DND-41 (cell line): ENCODE results near the gene NDUFS6.

Experiments used
- ATAC-seq: fragments of 200-7000 bp; cut with Tn5 transposase; 3 replicates; pipeline ENCODE4 v1.9.1; 2021; ENCODE audit warnings: low read depth; ENCODE audit not compliant: insufficient read depth
- DNase-seq: peaks from one replicate; pipeline ENCODE4 v3.0.0-alpha.2; 2020
- H2AFZ ChIP-seq: 2 replicates; pipeline ENCODE4 v1.6.0; 2012; ENCODE audit warnings: low read depth, low read length
- H3K27ac ChIP-seq: 2 replicates; pipeline ENCODE4 v1.5.1; 2012; ENCODE audit warnings: low read length, inconsistent platforms
- H3K27me3 ChIP-seq: fragments of 200-600 bp; sonication (generic); 2 replicates; pipeline ENCODE4 v1.6.0; 2012; ENCODE audit warnings: low read length, mild to moderate bottlenecking, inconsistent platforms; ENCODE audit not compliant: insufficient read depth, poor library complexity
- H3K36me3 ChIP-seq: 2 replicates; pipeline ENCODE4 v1.5.1; 2012; ENCODE audit warnings: low read length, inconsistent platforms; ENCODE audit not compliant: insufficient read depth
- H3K4me1 ChIP-seq: 2 replicates; pipeline ENCODE4 v1.5.1; 2012; ENCODE audit warnings: mild to moderate bottlenecking, low read length; ENCODE audit not compliant: insufficient read depth
- H3K4me2 ChIP-seq: 2 replicates; pipeline ENCODE4 v1.6.0; 2012; ENCODE audit warnings: mild to moderate bottlenecking, moderate library complexity, low read length, inconsistent platforms; ENCODE audit not compliant: insufficient read depth
- H3K4me3 ChIP-seq, 2 experiments: fragments of 200-600 bp in 1 of 2; shearing (Covaris generic) in 1 of 2; 2 replicates each; pipeline ENCODE4 v1.5.1; 2012 to 2016; ENCODE audit warnings: inconsistent platforms in 2 of 2, low read length in 2 of 2, mild to moderate bottlenecking in 2 of 2, low read depth in 1 of 2, moderate library complexity in 1 of 2
- H3K79me2 ChIP-seq: 2 replicates; pipeline ENCODE4 v1.6.0; 2012; ENCODE audit warnings: low read length, inconsistent platforms; ENCODE audit not compliant: insufficient read depth
- H3K9ac ChIP-seq: 2 replicates; pipeline ENCODE4 v1.6.0; 2012; ENCODE audit warnings: low read depth, mild to moderate bottlenecking, inconsistent platforms, low read length, moderate library complexity
- H3K9me3 ChIP-seq: 2 replicates; pipeline ENCODE4 v1.5.1; 2012; ENCODE audit warnings: low read length, moderate library complexity, mild to moderate bottlenecking, inconsistent platforms; ENCODE audit not compliant: insufficient read depth, severe bottlenecking
- H4K20me1 ChIP-seq: 2 replicates; pipeline ENCODE4 v1.6.0; 2012; ENCODE audit warnings: low read length; ENCODE audit not compliant: insufficient read depth
- EZH2 ChIP-seq: IDR thresholded peaks from 3 replicates; pipeline ENCODE4 v1.6.1; 2012; ENCODE audit warnings: borderline replicate concordance, low read depth, mild to moderate bottlenecking, moderate library complexity, low read length, inconsistent platforms; ENCODE audit not compliant: severe bottlenecking
- TF ChIP-seq, protein P1 (sequence below): IDR thresholded peaks from 2 replicates; pipeline ENCODE4 v1.5.1; 2012; ENCODE audit warnings: borderline replicate concordance, low read length, moderate library complexity, mild to moderate bottlenecking; ENCODE audit not compliant: poor library complexity, severe bottlenecking; ENCODE audit errors: extremely low read depth

Gene NDUFS6

DNA sequence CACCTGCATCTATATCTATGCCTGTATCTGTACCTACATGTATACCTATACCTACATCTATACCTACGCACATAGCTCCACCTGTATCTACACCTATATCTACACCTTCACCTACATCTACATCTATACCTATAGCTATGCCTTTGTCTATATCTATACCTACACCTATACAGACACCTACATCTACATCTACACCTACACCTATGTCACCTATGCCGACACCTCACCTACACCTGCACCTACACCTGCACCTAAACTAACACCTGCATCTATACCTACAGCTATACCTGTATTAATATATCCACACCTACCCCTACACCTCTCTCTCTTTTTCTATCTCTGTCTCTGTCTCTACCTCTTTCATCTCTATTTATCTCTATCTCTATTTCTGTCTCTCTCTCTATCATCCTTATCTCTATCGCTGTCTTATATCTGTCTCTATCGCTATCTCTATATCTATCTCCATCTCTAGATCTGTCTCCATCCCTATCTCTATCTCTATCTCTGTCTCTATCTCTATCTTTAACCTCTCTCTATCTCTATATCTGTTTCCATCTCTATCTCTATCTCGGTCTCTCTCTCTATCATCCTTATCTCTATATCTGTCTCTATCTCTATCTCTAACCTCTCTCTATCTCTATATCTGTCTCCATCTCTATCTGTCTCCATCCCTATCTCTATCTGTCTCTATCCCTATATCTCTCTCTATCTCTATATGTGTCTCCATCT, 43.7 kb downstream of the NDUFS6 start:
- no peak overlapping the region for H3K27ac ChIP-seq
- DNase-seq: no peak
- no peak overlapping the region for H2AFZ ChIP-seq
- TF ChIP-seq EZH2: no peak
- TF ChIP-seq, protein P1, sequence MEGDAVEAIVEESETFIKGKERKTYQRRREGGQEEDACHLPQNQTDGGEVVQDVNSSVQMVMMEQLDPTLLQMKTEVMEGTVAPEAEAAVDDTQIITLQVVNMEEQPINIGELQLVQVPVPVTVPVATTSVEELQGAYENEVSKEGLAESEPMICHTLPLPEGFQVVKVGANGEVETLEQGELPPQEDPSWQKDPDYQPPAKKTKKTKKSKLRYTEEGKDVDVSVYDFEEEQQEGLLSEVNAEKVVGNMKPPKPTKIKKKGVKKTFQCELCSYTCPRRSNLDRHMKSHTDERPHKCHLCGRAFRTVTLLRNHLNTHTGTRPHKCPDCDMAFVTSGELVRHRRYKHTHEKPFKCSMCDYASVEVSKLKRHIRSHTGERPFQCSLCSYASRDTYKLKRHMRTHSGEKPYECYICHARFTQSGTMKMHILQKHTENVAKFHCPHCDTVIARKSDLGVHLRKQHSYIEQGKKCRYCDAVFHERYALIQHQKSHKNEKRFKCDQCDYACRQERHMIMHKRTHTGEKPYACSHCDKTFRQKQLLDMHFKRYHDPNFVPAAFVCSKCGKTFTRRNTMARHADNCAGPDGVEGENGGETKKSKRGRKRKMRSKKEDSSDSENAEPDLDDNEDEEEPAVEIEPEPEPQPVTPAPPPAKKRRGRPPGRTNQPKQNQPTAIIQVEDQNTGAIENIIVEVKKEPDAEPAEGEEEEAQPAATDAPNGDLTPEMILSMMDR: no peak
- no peak overlapping the region for H3K9ac ChIP-seq
- no peak for ATAC-seq
- H3K4me3 ChIP-seq: no peak overlapping the region
- H3K4me1 ChIP-seq: no peaks in the 10 kb centered on the region
- H3K4me2 ChIP-seq: no peak overlapping the region
- H3K36me3 ChIP-seq: no peaks in the 10 kb centered on the region
- no peaks in the 10 kb centered on the region for H3K9me3 ChIP-seq
- H4K20me1 ChIP-seq: peaks cover 6% of the 10 kb centered on the region; the same call in 1 of the 2 replicates
- H3K27me3 ChIP-seq: no peaks in the 10 kb centered on the region
- H3K79me2 ChIP-seq: no peaks in the 10 kb centered on the region

DNA sequence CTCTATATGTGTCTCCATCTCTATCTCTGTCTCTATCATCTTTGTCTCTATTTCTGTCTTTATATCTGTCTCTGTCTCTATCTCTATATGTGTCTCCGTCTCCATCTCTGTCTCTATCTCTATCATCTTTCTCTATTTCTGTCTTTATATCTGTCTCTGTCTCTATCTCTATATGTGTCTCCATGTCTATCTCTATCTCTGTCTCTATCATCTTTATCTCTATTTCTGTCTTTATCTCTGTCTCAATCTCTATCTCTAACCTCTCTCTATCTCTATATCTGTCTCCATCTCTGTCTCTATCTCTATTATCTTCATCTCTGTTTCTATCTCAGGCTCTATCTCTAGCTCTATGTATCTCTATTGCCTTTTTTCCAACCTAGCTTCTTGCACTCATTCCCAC, 44.5 kb downstream of the NDUFS6 start:
- H2AFZ ChIP-seq: no peak overlapping the region
- no peaks in the 10 kb centered on the region for H3K27me3 ChIP-seq
- no peak overlapping the region for H3K4me2 ChIP-seq
- no peak overlapping the region for H3K9ac ChIP-seq
- TF ChIP-seq, protein P1: no peak
- no peak for TF ChIP-seq EZH2
- H3K4me1 ChIP-seq: no peaks in the 10 kb centered on the region
- H3K4me3 ChIP-seq: no peak overlapping the region
- H3K36me3 ChIP-seq: no peaks in the 10 kb centered on the region
- H3K27ac ChIP-seq: no peak overlapping the region
- ATAC-seq: no peak
- 0 out of 2 replicates have a peak, but pooled peaks cover 3% of the 10 kb centered on the region for H4K20me1 ChIP-seq
- no peaks in the 10 kb centered on the region for H3K79me2 ChIP-seq
- no peaks in the 10 kb centered on the region for H3K9me3 ChIP-seq
- no peak for DNase-seq

DNA sequence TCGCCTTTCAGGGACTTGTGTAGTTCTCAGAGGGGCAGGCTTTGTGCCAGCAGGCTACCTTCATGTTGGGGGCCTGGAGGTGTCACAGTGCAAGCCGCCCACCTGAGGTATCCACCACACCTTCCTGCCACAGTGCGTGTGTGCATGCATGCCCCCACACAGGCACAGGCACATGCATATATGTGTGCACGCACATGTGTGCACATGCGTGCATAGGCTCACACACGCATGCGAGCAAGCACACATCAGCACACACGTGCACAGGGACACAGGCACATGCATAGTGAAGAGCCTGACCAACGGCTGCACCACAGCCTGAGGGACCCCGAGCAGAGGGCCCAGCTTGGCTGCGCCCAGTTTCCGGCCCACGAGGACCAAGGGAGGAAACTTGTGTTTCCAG, 45.4 kb downstream of the NDUFS6 start:
- DNase-seq (no peak), ATAC-seq (no peak)
- Histone ChIP-seq H3K27ac (no peak overlapping the region), H3K4me2 (no peak overlapping the region), H3K9ac (no peak overlapping the region), H2AFZ (no peak overlapping the region), H3K27me3 (no peaks in the 10 kb centered on the region), H3K4me1 (no peaks in the 10 kb centered on the region), H3K9me3 (no peaks in the 10 kb centered on the region), H4K20me1 (0 out of 2 replicates have a peak, but pooled peaks cover 3% of the 10 kb centered on the region), H3K4me3 (no peak overlapping the region), H3K79me2 (no peaks in the 10 kb centered on the region), H3K36me3 (no peaks in the 10 kb centered on the region)
- TF ChIP-seq, protein P1: no peak
